ENCODE measurements around the gene PRDM15. TPM values are rescaled to one million over a fixed set of nuclear protein-coding genes. Genes with fewer than 3 reads are reported as not detected.
A peak's percentile ranks its signal among the peaks of the same experiment; 100 is the strongest.

Gene PRDM15
- total RNA-seq (3.8 TPM), polyA plus RNA-seq (ENCODE audit: insufficient read depth in 1 of 8, insufficient read length in 8 of 8, low replicate concordance in 1 of 8) (1 to 10 TPM; 3.9 to 6.8 (median 5.6) TPM)
- long read RNA-seq, donor 1 = 0 reads
- long read RNA-seq, donor 2 = 0 reads
- long read RNA-seq, donor 3 = 0 reads
- long read RNA-seq, donor 4 = 0 reads
- long read RNA-seq, donor 5 = 0 reads
- long read RNA-seq, donor 6 = 0 reads
- long read RNA-seq, donor 7 = 0 reads
- long read RNA-seq, donor 8 = 0 reads
- long read RNA-seq, donor 9, partial matches to known transcripts = 0 of 1 reads
- long read RNA-seq, donor 9, other reads (novel, unspliced or antisense) = 0 of 1 reads
- long read RNA-seq, donor 10 = 0 reads
- long read RNA-seq, donor 11 = 0 reads

- Histone ChIP-seq H3K27me3 (ENCODE audit: control insufficient read depth, insufficient read depth, low read length) (no peaks in the 10 kb centered on the region), H3K9me3 (replicated peaks; ENCODE audit: control insufficient read depth, low read depth, low read length) (no peaks in the 10 kb centered on the region), H3K36me3 (ENCODE audit: control insufficient read depth, insufficient read depth, low read length) (no peaks in the 10 kb centered on the region), H3K4me1 (ENCODE audit: control insufficient read depth, insufficient read depth, low read length) (peaks cover 15% of the 10 kb centered on the region), H3K4me3 (ENCODE audit: low read length) (peak within 1 kb of the TSS; percentile 77), H3K27ac (ENCODE audit: low read length) (peak within 1 kb of the TSS; percentile 81)
- WGBS (ENCODE audit: insufficient coverage) = under 1% methylated on average over 62 of the region's 89 CpGs
- DNase-seq = peak; percentile 93
These were observed at the start of gene PRDM15 for GRCh38 chr21:41879190-41879998. PRDM15 (minus strand) TSS chr21:41879344; CDS start chr21:41860363, 18,981 bp downstream.

GRCh38 chr21:41928621-41929220 lies 49.6 kb upstream of the PRDM15 start:
- Histone ChIP-seq H3K4me3 (ENCODE audit: low read length) (no peak overlapping the region), H3K4me1 (ENCODE audit: control insufficient read depth, insufficient read depth, low read length) (peaks cover 36% of the 10 kb centered on the region), H3K9me3 (replicated peaks; ENCODE audit: control insufficient read depth, low read depth, low read length) (no peaks in the 10 kb centered on the region), H3K36me3 (ENCODE audit: control insufficient read depth, insufficient read depth, low read length) (no peaks in the 10 kb centered on the region), H3K27me3 (ENCODE audit: control insufficient read depth, insufficient read depth, low read length) (no peaks in the 10 kb centered on the region), H3K27ac (ENCODE audit: low read length) (peak overlapping the region; percentile 55)
- WGBS (ENCODE audit: insufficient coverage) = no CpG with 5 or more reads among the region's 10 CpGs
- DNase-seq = peak; percentile 48

GRCh38 chr21:41927727-41928409 lies 48.7 kb upstream of the PRDM15 start:
- no peak overlapping the region for H3K4me3 ChIP-seq (ENCODE audit: low read length)
- 87% methylated on average over 10 of the region's 17 CpGs for WGBS (ENCODE audit: insufficient coverage)
- no peak for DNase-seq
- H3K9me3 ChIP-seq (replicated peaks; ENCODE audit: control insufficient read depth, low read depth, low read length) = no peaks in the 10 kb centered on the region
- no peak overlapping the region for H3K27ac ChIP-seq (ENCODE audit: low read length)
- peaks cover 29% of the 10 kb centered on the region for H3K4me1 ChIP-seq (ENCODE audit: control insufficient read depth, insufficient read depth, low read length)
- H3K27me3 ChIP-seq (ENCODE audit: control insufficient read depth, insufficient read depth, low read length) = no peaks in the 10 kb centered on the region
- H3K36me3 ChIP-seq (ENCODE audit: control insufficient read depth, insufficient read depth, low read length) = no peaks in the 10 kb centered on the region

- H3K4me3 ChIP-seq (ENCODE audit: low read length) = no peak overlapping the region
- DNase-seq = no peak
- no peaks in the 10 kb centered on the region for H3K27me3 ChIP-seq (ENCODE audit: control insufficient read depth, insufficient read depth, low read length)
- peak overlapping the region; percentile 87 for H3K27ac ChIP-seq (ENCODE audit: low read length)
- H3K9me3 ChIP-seq (replicated peaks; ENCODE audit: control insufficient read depth, low read depth, low read length) = no peaks in the 10 kb centered on the region
- no peaks in the 10 kb centered on the region for H3K36me3 ChIP-seq (ENCODE audit: control insufficient read depth, insufficient read depth, low read length)
- no CpG with 5 or more reads among the region's 3 CpGs for WGBS (ENCODE audit: insufficient coverage)
- H3K4me1 ChIP-seq (ENCODE audit: control insufficient read depth, insufficient read depth, low read length) = peaks cover 27% of the 10 kb centered on the region
These were observed 47.6 kb upstream of the PRDM15 start for GRCh38 chr21:41926807-41927171.

GRCh38 chr21:41926117-41926806 lies 47.1 kb upstream of the PRDM15 start:
- Histone ChIP-seq H3K27me3 (ENCODE audit: control insufficient read depth, insufficient read depth, low read length) (no peaks in the 10 kb centered on the region), H3K9me3 (replicated peaks; ENCODE audit: control insufficient read depth, low read depth, low read length) (no peaks in the 10 kb centered on the region), H3K4me3 (ENCODE audit: low read length) (peak overlapping the region; percentile 23), H3K27ac (ENCODE audit: low read length) (peak overlapping the region; percentile 87), H3K4me1 (ENCODE audit: control insufficient read depth, insufficient read depth, low read length) (peaks cover 27% of the 10 kb centered on the region), H3K36me3 (ENCODE audit: control insufficient read depth, insufficient read depth, low read length) (no peaks in the 10 kb centered on the region)
- DNase-seq = peak; percentile 84
- 48% methylated on average over 4 of the region's 11 CpGs for WGBS (ENCODE audit: insufficient coverage)

- peak; percentile 43 for DNase-seq
- H3K9me3 ChIP-seq (replicated peaks; ENCODE audit: control insufficient read depth, low read depth, low read length) = no peaks in the 10 kb centered on the region
- H3K4me1 ChIP-seq (ENCODE audit: control insufficient read depth, insufficient read depth, low read length) = peaks cover 27% of the 10 kb centered on the region
- WGBS (ENCODE audit: insufficient coverage) = 53% methylated on average over 3 of the region's 4 CpGs
- H3K27me3 ChIP-seq (ENCODE audit: control insufficient read depth, insufficient read depth, low read length) = no peaks in the 10 kb centered on the region
- peak overlapping the region; percentile 87 for H3K27ac ChIP-seq (ENCODE audit: low read length)
- H3K4me3 ChIP-seq (ENCODE audit: low read length) = no peak overlapping the region
- H3K36me3 ChIP-seq (ENCODE audit: control insufficient read depth, insufficient read depth, low read length) = no peaks in the 10 kb centered on the region
These were observed 46.6 kb upstream of the PRDM15 start for GRCh38 chr21:41925767-41926116.

GRCh38 chr21:41924368-41924754 lies 45.2 kb upstream of the PRDM15 start:
- H3K27ac ChIP-seq (ENCODE audit: low read length) = peak overlapping the region; percentile 78
- peak; percentile 58 for DNase-seq
- H3K4me1 ChIP-seq (ENCODE audit: control insufficient read depth, insufficient read depth, low read length) = peaks cover 27% of the 10 kb centered on the region
- H3K36me3 ChIP-seq (ENCODE audit: control insufficient read depth, insufficient read depth, low read length) = no peaks in the 10 kb centered on the region
- H3K4me3 ChIP-seq (ENCODE audit: low read length) = no peak overlapping the region
- no peaks in the 10 kb centered on the region for H3K9me3 ChIP-seq (replicated peaks; ENCODE audit: control insufficient read depth, low read depth, low read length)
- H3K27me3 ChIP-seq (ENCODE audit: control insufficient read depth, insufficient read depth, low read length) = no peaks in the 10 kb centered on the region
- no CpG with 5 or more reads among the region's 6 CpGs for WGBS (ENCODE audit: insufficient coverage)

GRCh38 chr21:41923631-41924367 lies 44.7 kb upstream of the PRDM15 start:
- H3K4me1 ChIP-seq (ENCODE audit: control insufficient read depth, insufficient read depth, low read length) = peaks cover 24% of the 10 kb centered on the region
- H3K36me3 ChIP-seq (ENCODE audit: control insufficient read depth, insufficient read depth, low read length) = peaks cover 3% of the 10 kb centered on the region
- peak overlapping the region; percentile 78 for H3K27ac ChIP-seq (ENCODE audit: low read length)
- no peaks in the 10 kb centered on the region for H3K27me3 ChIP-seq (ENCODE audit: control insufficient read depth, insufficient read depth, low read length)
- WGBS (ENCODE audit: insufficient coverage) = 22% methylated on average over 4 of the region's 7 CpGs
- peak; percentile 64 for DNase-seq
- H3K9me3 ChIP-seq (replicated peaks; ENCODE audit: control insufficient read depth, low read depth, low read length) = no peaks in the 10 kb centered on the region
- no peak overlapping the region for H3K4me3 ChIP-seq (ENCODE audit: low read length)

GRCh38 chr21:41923186-41923585 lies 44.0 kb upstream of the PRDM15 start:
- H3K4me3 ChIP-seq (ENCODE audit: low read length) = no peak overlapping the region
- peaks cover 9% of the 10 kb centered on the region for H3K36me3 ChIP-seq (ENCODE audit: control insufficient read depth, insufficient read depth, low read length)
- peaks cover 23% of the 10 kb centered on the region for H3K4me1 ChIP-seq (ENCODE audit: control insufficient read depth, insufficient read depth, low read length)
- no peaks in the 10 kb centered on the region for H3K9me3 ChIP-seq (replicated peaks; ENCODE audit: control insufficient read depth, low read depth, low read length)
- peak; percentile 79 for DNase-seq
- WGBS (ENCODE audit: insufficient coverage) = 33% methylated on average over 1 of the region's 8 CpGs
- no peaks in the 10 kb centered on the region for H3K27me3 ChIP-seq (ENCODE audit: control insufficient read depth, insufficient read depth, low read length)
- H3K27ac ChIP-seq (ENCODE audit: low read length) = peak overlapping the region; percentile 78

Data from muscle of leg (tissue), 16 donors.